Endothelial cell of umbilical vein (primary cell): ENCODE data around the gene SPG7. TPM values are rescaled to one million over a fixed set of nuclear protein-coding genes. Genes with fewer than 3 reads are reported as not detected.

Experiments
- BruUV-seq: library from RNA; stranded (reverse); fragments of 400-500 nt; replicated peaks from 2 replicates; lab custom pipeline; 2021; lab: Mats Ljungman, UMichigan
- CTCF ChIA-PET: fragments of 300-600, 350-600 bp; sonication (Branson Sonifier 250); formaldehyde crosslinking; loops from one replicate; lab custom pipeline; 2021; ENCODE audit warnings: antibody characterized with exemption, inconsistent platforms; lab: Charles Lee
- POLR2A ChIA-PET: fragments of 300-600, 350-600 bp; sonication (Branson Sonifier 250); formaldehyde crosslinking; loops from one replicate; lab custom pipeline; 2021; ENCODE audit warnings: antibody characterized with exemption, inconsistent platforms; lab: Charles Lee
- DNase-seq: peaks from one replicate; pipeline ENCODE4 v3.0.0-alpha.2; 2011; ENCODE audit warnings: low read depth, low spot score
- FAIRE-seq: peaks from 2 replicates; lab custom pipeline; 2011; peaks lifted over from hg19 to GRCh38; lab: Jason Lieb, UNC
- H2AFZ ChIP-seq: 2 replicates; pipeline ENCODE4 v1.6.0; 2012; ENCODE audit warnings: low read depth, low read length, control low read depth, inconsistent platforms
- H3K27ac ChIP-seq: 2 replicates; pipeline ENCODE4 v1.5.1; 2011; ENCODE audit warnings: low read depth, mild to moderate bottlenecking, control low read depth, low read length, moderate library complexity; ENCODE audit not compliant: insufficient read depth
- H3K27me3 ChIP-seq, 2 experiments: 2 replicates each; pipeline versions ENCODE4 v1.6.0 to v1.6.1; 2011; ENCODE audit warnings: low read length in 2 of 2, mixed read lengths in 1 of 2; ENCODE audit not compliant: control insufficient read depth in 2 of 2, insufficient read depth in 2 of 2
- H3K36me3 ChIP-seq, 2 experiments: 2 replicates in 1 of 2; 3 replicates in 1 of 2; pipeline ENCODE4 v1.5.1; 2011; ENCODE audit warnings: low read length in 2 of 2, mild to moderate bottlenecking in 1 of 2, moderate library complexity in 1 of 2; ENCODE audit not compliant: control insufficient read depth in 2 of 2, insufficient read depth in 2 of 2; ENCODE audit errors: extremely low read depth in 1 of 2
- H3K4me1 ChIP-seq: 3 replicates; pipeline ENCODE4 v1.5.1; 2011; ENCODE audit warnings: mild to moderate bottlenecking, low read length; ENCODE audit not compliant: control insufficient read depth, insufficient read depth; ENCODE audit errors: extremely low read depth
- H3K4me2 ChIP-seq: 2 replicates; pipeline ENCODE4 v1.6.1; 2011; ENCODE audit warnings: low read length, control low read depth, mixed read lengths; ENCODE audit not compliant: insufficient read depth
- H3K4me3 ChIP-seq, 3 experiments: fragments of 200-600 bp in 1 of 3; sonication (generic), shearing (Covaris generic) in 1 of 3; replicated peaks in 1 of 3; 2 replicates each; pipeline ENCODE4 v1.5.1; 2011 to 2016; ENCODE audit warnings: control low read depth in 3 of 3, low read length in 3 of 3, mild to moderate bottlenecking in 2 of 3, inconsistent platforms in 1 of 3, low read depth in 1 of 3, moderate library complexity in 1 of 3; ENCODE audit not compliant: insufficient read depth in 1 of 3
- H3K79me2 ChIP-seq: 2 replicates; pipeline ENCODE4 v1.6.0; 2012; ENCODE audit warnings: low read length, inconsistent platforms; ENCODE audit not compliant: control insufficient read depth, insufficient read depth
- H3K9ac ChIP-seq: replicated peaks from 2 replicates; pipeline ENCODE3; 2011; ENCODE audit warnings: low read length, control low read depth; ENCODE audit not compliant: insufficient read depth; ENCODE audit errors: extremely low read depth
- H3K9me1 ChIP-seq: replicated peaks from 3 replicates; pipeline ENCODE4 v1.6.0; 2011; ENCODE audit warnings: mild to moderate bottlenecking, low read length; ENCODE audit not compliant: control insufficient read depth, insufficient read depth; ENCODE audit errors: extremely low read depth
- H3K9me3 ChIP-seq: replicated peaks from 2 replicates; pipeline ENCODE4 v1.5.1; 2012; ENCODE audit warnings: low read length, inconsistent platforms; ENCODE audit not compliant: control insufficient read depth, insufficient read depth
- H4K20me1 ChIP-seq: replicated peaks from 2 replicates; pipeline ENCODE3; 2011; ENCODE audit warnings: mild to moderate bottlenecking, low read length; ENCODE audit not compliant: control insufficient read depth, insufficient read depth; ENCODE audit errors: extremely low read depth
- EZH2 ChIP-seq: IDR thresholded peaks from 2 replicates; pipeline ENCODE4 v1.6.1; 2012; ENCODE audit warnings: borderline replicate concordance, low read depth, mild to moderate bottlenecking, moderate library complexity, low read length, inconsistent platforms; ENCODE audit not compliant: severe bottlenecking
- FOS ChIP-seq: IDR thresholded peaks from 2 replicates; pipeline ENCODE4 v1.6.1; 2011; ENCODE audit warnings: mild to moderate bottlenecking, low read length, moderate library complexity, borderline replicate concordance; ENCODE audit not compliant: insufficient read depth
- JUN ChIP-seq: IDR thresholded peaks from 2 replicates; pipeline ENCODE4 v1.6.1; 2011; ENCODE audit warnings: borderline replicate concordance, low read depth; ENCODE audit not compliant: insufficient read length, insufficient read depth
- MYC ChIP-seq: IDR thresholded peaks from one replicate; pipeline ENCODE4 v1.6.1; 2011; ENCODE audit warnings: mild to moderate bottlenecking, low read depth, low read length
- POLR2A ChIP-seq: IDR thresholded peaks from 2 replicates; pipeline ENCODE4 v1.6.1; 2012; ENCODE audit warnings: low read depth, mild to moderate bottlenecking, control low read depth, low read length
- POLR2AphosphoS5 ChIP-seq: IDR thresholded peaks from 2 replicates; pipeline ENCODE4 v1.6.1; 2012; ENCODE audit warnings: low read depth, mild to moderate bottlenecking, control low read depth, low read length, moderate library complexity; ENCODE audit not compliant: insufficient read depth
- dilution Hi-C: fragments of 300-500 bp; cut with MboI; formaldehyde crosslinking; loops from one replicate; pipeline ENCODE4 v1.15.0; 2019; ENCODE audit warnings: low sequenced_read_pairs; ENCODE audit not compliant: extremely low pct_ligation_motif_present
- intact Hi-C: fragments of 100-400 bp; cut with micrococcal nuclease; formaldehyde crosslinking; loops from one replicate; pipeline ENCODE4 v1.10.0; 2022
- polyA plus RNA-seq, 4 experiments: library from polyadenylated mRNA; depleted of rRNA in 3 of 4; stranded (reverse) in 3 of 4; unstranded in 1 of 4; fragments of >200 nt; gene quantifications; 2 replicates each; pipeline versions ENCODE4 v1.2.1 to v1.2.3, GENCODE V29; 2011 to 2012; ENCODE audit warnings: missing spikeins in 1 of 4
- total RNA-seq: library from RNA; stranded (reverse); gene quantifications from 2 replicates; pipeline ENCODE4 v1.2.3, GENCODE V29; 2021
- TF ChIP-seq, protein P1 (sequence below): IDR thresholded peaks from 2 replicates; pipeline ENCODE4 v1.6.1; 2011; ENCODE audit not compliant: insufficient read depth, insufficient read length
- TF ChIP-seq, protein P2 (sequence below), 2 donors: IDR thresholded peaks; 1 replicate in 1 of 2; 2 replicates in 1 of 2; pipeline ENCODE4 v1.5.1; 2011; ENCODE audit warnings: low read length in 2 of 2, mild to moderate bottlenecking in 2 of 2, moderate library complexity in 2 of 2, control low read depth in 1 of 2, inconsistent platforms in 1 of 2, low read depth in 1 of 2; ENCODE audit not compliant: insufficient read depth in 1 of 2; ENCODE audit errors: extremely low read depth in 1 of 2

SPG7 gene
- total and polyA plus RNA-seq, 2 donors (not counting 3 experiments of a cell fraction or from before 2014, with no cell fraction given): 90.2 to 146 TPM

DNA sequence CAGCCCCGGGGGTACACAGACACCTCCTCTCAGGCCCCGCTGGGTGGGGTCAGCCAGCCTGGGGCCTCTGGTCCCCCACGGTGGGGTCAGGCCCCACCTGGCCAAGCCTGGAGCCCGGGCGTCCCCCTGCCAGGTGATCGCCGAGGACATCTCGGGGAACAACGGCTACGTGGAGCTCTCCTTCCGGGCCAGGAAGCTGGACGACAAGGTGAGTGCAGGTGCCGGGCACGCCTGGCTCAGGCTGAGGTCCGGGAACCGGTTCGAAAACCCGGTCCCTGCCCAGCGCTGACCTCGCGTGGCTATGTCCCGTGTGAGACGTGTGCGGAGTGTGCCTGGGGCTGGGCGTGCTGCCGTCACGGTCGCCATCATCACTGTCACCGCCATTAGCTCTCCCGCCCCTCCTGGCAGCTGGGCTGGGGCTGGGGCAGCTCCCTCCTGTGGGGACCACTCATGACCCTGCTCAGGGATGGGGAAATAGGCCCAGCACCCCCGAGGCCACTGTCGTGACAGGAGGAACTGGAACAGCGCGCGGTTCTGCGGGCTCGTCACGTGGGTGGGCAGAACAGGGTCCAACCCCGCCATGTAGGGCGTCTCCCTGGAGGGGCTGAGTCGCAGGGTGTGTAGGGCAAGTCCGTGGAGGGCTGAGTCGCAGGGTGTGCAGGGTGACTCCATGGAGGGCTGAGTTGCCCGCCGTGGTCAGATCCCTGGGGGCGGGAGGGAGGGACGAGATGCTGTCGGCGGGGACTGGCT lies 75.9 kb downstream of the SPG7 start:
- DNase-seq (no peak), FAIRE-seq (no peak)
- Histone ChIP-seq H3K9me3 (no peaks in the 10 kb centered on the region), H3K27me3 (no peaks in the 10 kb centered on the region), H4K20me1 (no peaks in the 10 kb centered on the region), H3K4me2 (no peak overlapping the region), H3K4me1 (peaks cover 18% of the 10 kb centered on the region), H3K9me1 (no peaks in the 10 kb centered on the region), H2AFZ (no peak overlapping the region), H3K36me3 (no peaks in the 10 kb centered on the region), H3K4me3 (no peak overlapping the region), H3K27ac (no peak overlapping the region), H3K9ac (no peak overlapping the region), H3K79me2 (no peaks in the 10 kb centered on the region)
- ChIA-PET POLR2A (no interaction called here), CTCF (interaction anchor here (1.2 to 1.6 kb wide), 2 partner anchors 18 kb away, joined by 3 to 4 read pairs; no protein-coding TSS in a partner anchor)
- TF ChIP-seq POLR2AphosphoS5 (no peak), MYC (no peak), EZH2 (no peak), POLR2A (no peak), FOS (no peak), JUN (no peak)
- TF ChIP-seq, protein P1, sequence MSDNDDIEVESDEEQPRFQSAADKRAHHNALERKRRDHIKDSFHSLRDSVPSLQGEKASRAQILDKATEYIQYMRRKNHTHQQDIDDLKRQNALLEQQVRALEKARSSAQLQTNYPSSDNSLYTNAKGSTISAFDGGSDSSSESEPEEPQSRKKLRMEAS: no peak
- TF ChIP-seq, protein P2, sequence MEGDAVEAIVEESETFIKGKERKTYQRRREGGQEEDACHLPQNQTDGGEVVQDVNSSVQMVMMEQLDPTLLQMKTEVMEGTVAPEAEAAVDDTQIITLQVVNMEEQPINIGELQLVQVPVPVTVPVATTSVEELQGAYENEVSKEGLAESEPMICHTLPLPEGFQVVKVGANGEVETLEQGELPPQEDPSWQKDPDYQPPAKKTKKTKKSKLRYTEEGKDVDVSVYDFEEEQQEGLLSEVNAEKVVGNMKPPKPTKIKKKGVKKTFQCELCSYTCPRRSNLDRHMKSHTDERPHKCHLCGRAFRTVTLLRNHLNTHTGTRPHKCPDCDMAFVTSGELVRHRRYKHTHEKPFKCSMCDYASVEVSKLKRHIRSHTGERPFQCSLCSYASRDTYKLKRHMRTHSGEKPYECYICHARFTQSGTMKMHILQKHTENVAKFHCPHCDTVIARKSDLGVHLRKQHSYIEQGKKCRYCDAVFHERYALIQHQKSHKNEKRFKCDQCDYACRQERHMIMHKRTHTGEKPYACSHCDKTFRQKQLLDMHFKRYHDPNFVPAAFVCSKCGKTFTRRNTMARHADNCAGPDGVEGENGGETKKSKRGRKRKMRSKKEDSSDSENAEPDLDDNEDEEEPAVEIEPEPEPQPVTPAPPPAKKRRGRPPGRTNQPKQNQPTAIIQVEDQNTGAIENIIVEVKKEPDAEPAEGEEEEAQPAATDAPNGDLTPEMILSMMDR (IDR thresholded peaks at IDR 0.05; ENCODE audit: extremely low read depth in 1 of 2, insufficient read depth in 1 of 2, low read depth in 1 of 2, low read length in 2 of 2): no peak
- dilution Hi-C loops (no loop called here), intact Hi-C loops (loop anchor here (5.0 kb wide), 1 partner anchor 38 kb away; no protein-coding TSS in a partner anchor)
- BruUV-seq: no TSS peak
